Nucleus accumbens (tissue), 56 donors: ENCODE measurements around the gene INCENP.
"Not testable (repeated sequence)": the region's sequence is repeated elsewhere in the genome, so short reads cannot be mapped to it uniquely, and the experiment has no call there.

Experiments
- DNase-seq, 56 donors: peaks; one replicate each; lab custom pipeline; 2025; lab: John Stamatoyannopoulos, UW

The INCENP gene

GRCh38 chr11:62153617-62154016 is 29.8 kb downstream of the INCENP start:
- DNase-seq, result no peak

DNA sequence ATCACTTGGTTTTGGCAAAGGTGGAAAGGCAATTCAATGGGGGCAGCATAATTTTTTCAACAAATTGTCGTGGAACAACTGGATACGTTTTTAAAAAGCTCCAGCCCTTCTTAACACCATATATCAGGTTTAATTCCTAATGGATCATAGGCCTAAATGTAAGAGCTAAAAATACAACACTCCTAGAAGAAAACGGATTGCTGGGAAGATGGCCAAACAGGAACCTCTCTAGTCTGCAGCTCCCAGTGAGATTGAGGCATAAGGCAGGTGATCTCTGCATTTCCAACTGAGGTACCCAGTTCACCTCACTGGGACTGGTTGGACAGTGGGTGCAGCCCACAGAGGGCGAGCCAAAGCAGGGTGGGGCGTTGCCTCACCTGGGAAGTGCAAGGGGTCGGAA is 33.8 kb downstream of the INCENP start:
- no peak for DNase-seq

DNA sequence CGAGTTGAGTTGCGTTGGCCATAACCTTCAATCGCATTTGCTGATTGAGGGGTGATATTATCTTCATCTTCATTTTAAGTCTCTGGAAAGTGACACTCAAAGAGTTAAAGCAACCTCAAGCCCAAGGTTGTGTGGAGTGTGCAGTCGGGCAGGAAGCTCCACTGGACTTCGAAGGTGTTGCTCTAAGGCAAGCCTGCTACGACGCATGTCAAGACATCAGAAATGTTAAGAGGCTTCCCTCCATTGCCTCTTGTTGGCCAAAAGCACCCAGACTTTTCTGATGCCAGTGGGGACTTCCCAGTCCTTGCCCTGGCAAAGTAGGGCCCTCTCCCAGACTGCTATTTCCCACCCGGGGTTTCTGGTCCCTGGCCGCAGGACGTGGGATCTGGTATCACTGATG is 42.6 kb downstream of the INCENP start:
- DNase-seq, result no peak

- no peak for DNase-seq
Observed at GRCh38 chr11:62169448-62169847, 45.6 kb downstream of the INCENP start.

DNA sequence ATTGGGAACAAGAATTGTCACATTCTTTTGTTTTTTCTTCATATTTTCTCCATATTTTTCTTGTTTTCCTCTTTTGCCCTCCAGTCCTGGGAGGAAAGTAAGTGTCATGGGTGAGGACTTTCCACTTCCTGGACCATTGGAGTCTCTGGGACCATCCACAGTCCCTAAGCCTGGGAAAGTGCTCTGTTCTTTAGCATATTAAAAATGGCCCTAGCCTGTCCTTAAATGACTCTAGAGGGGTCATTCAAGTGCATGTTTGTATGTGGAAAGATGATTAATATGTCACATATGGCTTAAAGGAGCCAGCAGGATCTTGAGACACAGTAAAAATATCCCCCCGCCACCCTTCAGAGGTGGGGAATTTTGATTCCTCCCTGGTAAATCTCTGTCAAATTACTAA is 46.1 kb downstream of the INCENP start:
- no peak for DNase-seq

- peak in 50 of 56 donors; percentile 3 to 89 (median 53) for DNase-seq
Observed at GRCh38 chr11:62171261-62171723, 47.5 kb downstream of the INCENP start.

GRCh38 chr11:62172294-62172693 is 48.5 kb downstream of the INCENP start:
- DNase-seq, result no peak

DNA sequence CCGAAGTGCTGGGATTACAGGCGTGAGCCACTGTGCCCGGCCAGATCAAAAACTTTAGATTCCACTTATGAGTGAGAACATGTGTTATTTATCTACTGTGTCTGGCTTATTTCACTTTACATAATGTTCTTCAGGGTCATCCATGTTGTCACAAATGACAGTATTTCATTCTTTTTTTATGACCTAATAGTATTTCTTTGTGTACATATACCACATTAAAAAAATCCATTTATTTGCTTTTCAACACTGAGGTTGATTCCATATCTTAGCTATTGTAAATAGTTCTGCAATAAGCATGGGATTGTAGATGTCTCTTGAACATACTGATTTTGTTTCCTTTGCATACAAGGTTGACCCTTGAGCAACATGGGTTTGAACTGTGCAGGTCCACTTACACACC is 53.0 kb downstream of the INCENP start:
- no peak for DNase-seq

GRCh38 chr11:62179995-62180394 is 56.2 kb downstream of the INCENP start:
- DNase-seq, result no peak

GRCh38 chr11:62181097-62181496 is 57.3 kb downstream of the INCENP start:
- no peak for DNase-seq

GRCh38 chr11:62182147-62182891 is 58.5 kb downstream of the INCENP start:
- DNase-seq, result no peak

GRCh38 chr11:62186195-62186594 is 62.4 kb downstream of the INCENP start:
- DNase-seq, result no peak

DNA sequence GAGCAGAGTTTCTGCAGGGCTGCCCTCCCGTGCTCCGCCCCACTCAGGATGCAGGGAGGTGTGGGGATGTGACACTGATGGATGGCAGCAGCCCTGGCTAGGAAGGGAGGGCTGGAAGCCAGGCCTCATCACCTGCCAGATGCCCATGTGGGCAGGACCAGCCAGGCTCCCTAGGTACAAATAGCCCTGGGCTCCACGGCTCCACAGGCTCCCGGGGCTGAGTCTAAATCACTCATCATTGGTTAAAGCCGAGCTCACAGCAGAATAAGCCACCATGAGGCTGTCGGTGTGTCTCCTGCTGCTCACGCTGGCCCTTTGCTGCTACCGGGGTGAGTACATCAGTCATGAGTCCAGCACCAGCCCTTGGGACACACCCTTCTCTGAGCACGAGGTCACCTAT is 66.2 kb downstream of the INCENP start, which contains the start of gene SCGB1D1:
SCGB1D1 (plus strand) TSS at position 206 of the 400 bp plus-strand sequence; CDS start at position 275, 69 bp downstream.
- no peak for DNase-seq

- DNase-seq, result no peak
Observed at GRCh38 chr11:62193952-62194351, 70.1 kb downstream of the INCENP start.

- DNase-seq, result not testable (repeated sequence)
Observed at GRCh38 chr11:62195010-62195409, 71.2 kb downstream of the INCENP start.

DNA sequence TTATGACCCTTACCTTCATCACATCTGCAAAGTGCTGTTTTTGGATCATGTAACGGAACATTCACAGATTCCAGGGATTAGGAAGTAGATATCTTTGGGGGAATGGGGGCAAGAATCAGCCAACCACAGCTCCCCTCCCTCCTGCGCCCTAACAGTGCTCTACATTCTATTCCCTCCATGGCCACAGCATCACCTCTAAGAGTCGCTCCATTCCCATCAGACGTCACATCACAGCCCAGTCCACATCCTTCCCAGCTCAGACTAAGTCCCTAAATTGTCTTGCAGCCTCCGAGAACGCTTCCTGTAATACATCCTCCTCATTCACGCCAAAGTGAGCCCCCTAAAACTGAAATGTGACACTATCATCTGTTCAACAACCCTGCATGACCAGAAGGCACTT is 72.1 kb downstream of the INCENP start:
- no peak for DNase-seq

- not testable (repeated sequence) for DNase-seq
Observed at GRCh38 chr11:62197400-62197799, 73.6 kb downstream of the INCENP start.

DNA sequence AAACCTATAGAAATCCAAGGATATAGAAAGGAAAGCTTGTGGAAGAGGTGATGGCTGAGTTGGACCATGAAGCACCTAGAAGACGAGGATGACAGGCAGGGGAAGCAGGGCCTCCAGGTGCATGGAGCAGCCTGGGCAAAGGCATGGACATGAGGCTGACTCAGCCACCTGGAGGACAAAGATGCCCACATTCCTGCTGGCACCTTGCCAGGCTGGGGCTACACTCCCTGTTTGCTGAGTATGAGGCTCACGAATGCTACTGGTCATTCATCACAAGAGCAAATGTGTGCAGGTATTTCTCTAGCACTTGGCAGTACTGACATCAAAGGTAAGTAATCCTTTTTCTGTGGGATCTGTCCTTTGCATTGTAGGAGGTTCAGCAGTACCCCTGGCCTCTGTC is 77.6 kb downstream of the INCENP start:
- DNase-seq, result no peak
